Chondrocyte (in vitro differentiated cells): Measurements from ENCODE around the gene HHAT. TPM values are rescaled to one million over a fixed set of nuclear protein-coding genes. Genes with fewer than 3 reads are reported as not detected.

Source experiments
- DNase-seq: peaks from one replicate; pipeline ENCODE4 v3.0.0; 2021; ENCODE audit warnings: mixed read lengths, low spot score
- H3K27ac Mint-ChIP-seq: one replicate; pipeline ENCODE4 v1.8.0; 2021; ENCODE audit warnings: mild to moderate bottlenecking, moderate library complexity, mixed read lengths; ENCODE audit not compliant: unreplicated experiment
- H3K27me3 Mint-ChIP-seq: 2 replicates; pipeline ENCODE4 v1.8.0; 2021; ENCODE audit warnings: low read depth, mixed read lengths
- H3K36me3 Mint-ChIP-seq: 2 replicates; pipeline ENCODE4 v1.8.0; 2021; ENCODE audit warnings: low read depth, mixed read lengths
- H3K4me1 Mint-ChIP-seq: 2 replicates; pipeline ENCODE4 v1.8.0; 2021; ENCODE audit warnings: low read depth, mild to moderate bottlenecking, mixed read lengths
- H3K4me3 Mint-ChIP-seq: one replicate; pipeline ENCODE4 v1.8.0; 2021; ENCODE audit warnings: mild to moderate bottlenecking, moderate library complexity, mixed read lengths; ENCODE audit not compliant: unreplicated experiment
- H3K9me3 Mint-ChIP-seq: 2 replicates; pipeline ENCODE4 v1.8.0; 2021; ENCODE audit warnings: low read depth, mixed read lengths
- long read RNA-seq: library from polyadenylated mRNA; stranded (forward); transcript quantifications from one replicate; pipeline ENCODE4 v2.0.0, GENCODE V29; 2021
- total RNA-seq: library from RNA; stranded (reverse); gene quantifications from 3 replicates; pipeline ENCODE4 v1.2.1, GENCODE V29; 2021
- TF ChIP-seq, protein P1 (sequence below): fragments of 200-600 bp; sonication (generic); IDR thresholded peaks from 2 replicates; pipeline ENCODE4 v1.5.0; 2021; ENCODE audit warnings: antibody characterized with exemption, mild to moderate bottlenecking, moderate library complexity

HHAT gene
- 6.1 to 7.9 TPM (median 6.4 TPM) in 3 replicates for total RNA-seq
- long read RNA-seq, transcript HHAT-201 (12 exons, 3,594 nt), result major isoform, 5 of 27 reads
- long read RNA-seq, partial matches to known transcripts, result 0 of 27 reads
- long read RNA-seq, other reads (novel, unspliced or antisense), result 19 of 27 reads

DNA sequence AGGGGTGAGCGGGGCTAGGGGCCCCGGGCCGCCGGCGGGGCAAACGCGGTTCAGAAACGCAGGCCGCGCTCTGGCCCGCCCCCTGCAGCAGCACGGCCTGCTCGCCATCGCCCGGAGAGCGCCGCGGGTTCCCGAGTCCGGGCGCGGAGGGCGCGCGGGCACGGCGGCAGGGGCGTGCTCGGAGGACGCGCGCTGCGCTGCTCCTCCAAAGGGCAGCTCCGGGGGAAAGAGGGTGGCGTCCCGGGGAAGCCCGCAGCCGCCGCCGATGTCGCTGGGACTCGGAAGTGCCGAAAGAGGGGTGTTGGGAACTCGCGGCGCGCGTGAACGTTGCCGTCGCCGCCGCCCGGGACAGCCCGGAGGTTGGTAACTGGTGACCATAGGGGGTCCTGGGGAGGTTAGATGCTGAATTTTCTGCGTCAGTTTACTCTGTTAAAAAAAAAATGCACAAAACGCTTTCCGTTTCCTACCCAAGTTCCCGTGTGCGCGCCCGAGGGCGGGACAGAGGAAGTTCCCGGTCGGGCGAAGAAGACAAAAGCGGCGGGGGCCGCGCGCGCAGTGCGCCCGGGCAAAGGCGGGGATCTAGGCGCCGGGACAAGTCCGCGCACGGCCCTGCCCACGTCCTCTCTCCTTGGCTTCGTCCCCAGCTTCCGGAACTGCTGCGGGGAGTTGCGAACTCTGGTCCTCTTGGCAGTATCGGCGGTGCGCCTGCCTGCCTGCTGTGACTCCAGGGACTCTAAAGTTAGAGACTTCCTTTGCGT lies at the start of gene HHAT:
Gene HHAT, plus strand, starts transcription at position 157 of the 758 bp plus-strand sequence. CDS start 20,074 bp downstream, outside the sequence.
- H3K27me3 Mint-ChIP-seq, result no peaks in the 10 kb centered on the region
- H3K9me3 Mint-ChIP-seq, result peaks cover 14% of the 10 kb centered on the region
- H3K27ac Mint-ChIP-seq, result peak within 1 kb of the TSS; percentile 91
- peaks cover 5% of the 10 kb centered on the region for H3K36me3 Mint-ChIP-seq
- peak within 1 kb of the TSS; percentile 94 for H3K4me3 Mint-ChIP-seq
- H3K4me1 Mint-ChIP-seq, result peaks cover 20% of the 10 kb centered on the region
- DNase-seq, result no peak
- TF ChIP-seq, protein P1, sequence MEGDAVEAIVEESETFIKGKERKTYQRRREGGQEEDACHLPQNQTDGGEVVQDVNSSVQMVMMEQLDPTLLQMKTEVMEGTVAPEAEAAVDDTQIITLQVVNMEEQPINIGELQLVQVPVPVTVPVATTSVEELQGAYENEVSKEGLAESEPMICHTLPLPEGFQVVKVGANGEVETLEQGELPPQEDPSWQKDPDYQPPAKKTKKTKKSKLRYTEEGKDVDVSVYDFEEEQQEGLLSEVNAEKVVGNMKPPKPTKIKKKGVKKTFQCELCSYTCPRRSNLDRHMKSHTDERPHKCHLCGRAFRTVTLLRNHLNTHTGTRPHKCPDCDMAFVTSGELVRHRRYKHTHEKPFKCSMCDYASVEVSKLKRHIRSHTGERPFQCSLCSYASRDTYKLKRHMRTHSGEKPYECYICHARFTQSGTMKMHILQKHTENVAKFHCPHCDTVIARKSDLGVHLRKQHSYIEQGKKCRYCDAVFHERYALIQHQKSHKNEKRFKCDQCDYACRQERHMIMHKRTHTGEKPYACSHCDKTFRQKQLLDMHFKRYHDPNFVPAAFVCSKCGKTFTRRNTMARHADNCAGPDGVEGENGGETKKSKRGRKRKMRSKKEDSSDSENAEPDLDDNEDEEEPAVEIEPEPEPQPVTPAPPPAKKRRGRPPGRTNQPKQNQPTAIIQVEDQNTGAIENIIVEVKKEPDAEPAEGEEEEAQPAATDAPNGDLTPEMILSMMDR, result peak; percentile 57

DNA sequence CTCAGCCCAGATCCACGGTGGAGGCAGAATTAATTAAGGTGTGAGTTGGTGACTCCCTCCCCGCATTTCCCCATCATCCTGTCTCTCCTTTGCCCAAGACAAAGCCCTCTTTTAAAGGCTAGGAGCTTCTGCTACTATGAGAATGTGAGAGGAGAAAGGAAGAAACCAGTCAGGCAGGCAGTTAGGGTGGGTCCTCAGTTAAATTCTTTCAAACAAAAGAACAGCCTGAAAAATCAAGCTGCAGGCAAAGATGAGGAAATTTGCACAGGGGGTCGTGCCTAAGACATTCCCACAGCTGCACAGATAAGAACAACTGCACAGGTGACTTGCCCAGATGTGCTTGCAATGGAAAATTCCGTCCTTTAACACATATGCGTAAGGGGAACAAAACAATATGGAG lies 48.5 kb upstream of the HHAT start:
- Mint-ChIP-seq H3K36me3 (peaks cover 8% of the 10 kb centered on the region), H3K27me3 (no peaks in the 10 kb centered on the region), H3K9me3 (peaks cover 23% of the 10 kb centered on the region)

DNA sequence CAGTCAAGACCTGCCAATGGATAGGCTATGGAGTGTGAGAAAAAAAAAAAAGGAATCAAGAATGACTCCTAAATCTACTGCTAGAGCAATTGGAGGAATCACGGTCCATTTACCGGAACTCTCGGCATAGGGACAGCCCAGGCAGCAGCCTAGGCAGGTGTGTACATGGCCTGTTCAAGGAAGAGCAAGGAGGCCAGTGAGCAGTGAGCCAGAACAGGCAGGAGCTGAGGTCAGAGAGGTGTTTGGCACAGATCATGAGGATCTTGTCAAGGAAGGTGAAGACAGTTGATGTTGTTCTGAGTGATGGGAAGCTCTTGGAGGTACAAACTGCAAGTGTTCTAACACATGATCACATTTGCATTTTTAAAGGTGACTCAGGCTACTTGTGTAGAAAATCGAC lies 40.6 kb upstream of the HHAT start:
- Mint-ChIP-seq H3K27me3 (no peaks in the 10 kb centered on the region), H3K27ac (no peak overlapping the region), H3K4me3 (no peak overlapping the region), H3K36me3 (no peaks in the 10 kb centered on the region), H3K9me3 (peaks cover 6% of the 10 kb centered on the region), H3K4me1 (peaks cover 40% of the 10 kb centered on the region)
- DNase-seq, result no peak
- TF ChIP-seq, protein P1, result no peak

More for the DNA sequence above, 48.5 kb upstream of the HHAT start:
- Mint-ChIP-seq H3K4me1 (peaks cover 4% of the 10 kb centered on the region), H3K4me3 (no peak overlapping the region), H3K27ac (no peak overlapping the region)
- TF ChIP-seq, protein P1, result no peak
- DNase-seq, result no peak

DNA sequence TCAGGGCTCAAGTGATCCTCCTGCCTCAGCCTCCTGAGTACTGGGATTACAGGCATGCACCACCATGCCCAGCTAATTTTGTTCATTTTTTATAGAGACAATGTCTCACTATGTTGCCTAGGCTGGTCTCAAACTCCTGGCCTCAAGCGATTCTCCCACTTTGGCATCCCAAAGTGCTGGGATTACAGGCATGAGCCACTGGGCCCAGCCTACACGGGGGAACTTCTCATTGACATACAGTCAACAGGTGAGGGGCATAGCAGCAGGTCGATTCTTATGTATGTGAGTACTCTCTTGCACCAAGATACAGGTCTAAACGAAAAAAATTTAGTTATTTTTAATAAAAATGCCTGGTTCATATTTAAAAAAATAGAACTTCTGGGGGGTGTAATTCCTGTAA lies 39.5 kb upstream of the HHAT start:
- H3K36me3 Mint-ChIP-seq, result no peaks in the 10 kb centered on the region
- no peak overlapping the region for H3K27ac Mint-ChIP-seq

DNA sequence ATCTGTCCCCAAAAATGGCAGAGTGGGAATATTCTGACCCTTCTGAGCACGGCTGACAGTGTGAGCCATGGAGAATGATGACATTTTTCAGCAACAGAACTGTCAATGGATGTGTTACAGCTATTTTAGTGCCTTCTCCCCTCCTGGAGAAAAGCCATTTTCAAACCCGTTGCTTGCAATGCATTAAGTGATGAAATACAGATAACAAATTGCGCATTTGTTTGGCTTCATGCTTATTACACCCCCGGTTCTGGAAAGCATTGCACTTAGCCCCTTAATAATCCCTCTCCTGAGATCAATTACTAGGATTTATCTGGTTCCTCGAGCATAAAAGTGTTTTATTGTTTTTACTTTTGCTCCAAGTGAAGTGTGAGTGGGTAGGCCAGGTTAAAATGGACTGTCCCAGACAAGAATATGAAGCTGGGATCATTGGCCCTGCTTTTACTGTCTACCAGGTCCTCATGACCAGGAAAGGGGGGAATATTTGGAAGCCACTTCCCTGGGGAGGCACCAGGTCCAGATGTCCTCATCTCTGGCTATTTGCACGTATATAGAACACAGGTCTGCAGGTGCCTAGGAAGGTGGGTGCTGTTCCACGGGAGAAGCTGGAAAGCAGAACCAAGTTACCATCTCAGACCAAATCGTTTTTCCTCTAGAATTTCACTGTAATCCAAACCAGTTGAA lies 37.5 kb upstream of the HHAT start:
- H3K27ac Mint-ChIP-seq, result peak overlapping the region; percentile 98
- TF ChIP-seq, protein P1, result no peak
- H3K27me3 Mint-ChIP-seq, result no peaks in the 10 kb centered on the region
- peaks cover 66% of the 10 kb centered on the region for H3K4me1 Mint-ChIP-seq
- no peak overlapping the region for H3K4me3 Mint-ChIP-seq
- H3K9me3 Mint-ChIP-seq, result no peaks in the 10 kb centered on the region
- no peaks in the 10 kb centered on the region for H3K36me3 Mint-ChIP-seq
- DNase-seq, result no peak

More for the DNA sequence above, 39.5 kb upstream of the HHAT start:
- Mint-ChIP-seq H3K4me3 (no peak overlapping the region), H3K4me1 (peaks cover 46% of the 10 kb centered on the region), H3K27me3 (no peaks in the 10 kb centered on the region), H3K9me3 (peaks cover 6% of the 10 kb centered on the region)
- TF ChIP-seq, protein P1, result no peak
- DNase-seq, result no peak
